ENCODE data around the gene CFAP251.
"Not testable (repeated sequence)": the region's sequence is repeated elsewhere in the genome, so short reads cannot be mapped to it uniquely, and the experiment has no call there.

Gene CFAP251

GRCh38 chr12:121980191-121980891, 61.9 kb downstream of the CFAP251 start:
- no peak for FAIRE-seq

DNA sequence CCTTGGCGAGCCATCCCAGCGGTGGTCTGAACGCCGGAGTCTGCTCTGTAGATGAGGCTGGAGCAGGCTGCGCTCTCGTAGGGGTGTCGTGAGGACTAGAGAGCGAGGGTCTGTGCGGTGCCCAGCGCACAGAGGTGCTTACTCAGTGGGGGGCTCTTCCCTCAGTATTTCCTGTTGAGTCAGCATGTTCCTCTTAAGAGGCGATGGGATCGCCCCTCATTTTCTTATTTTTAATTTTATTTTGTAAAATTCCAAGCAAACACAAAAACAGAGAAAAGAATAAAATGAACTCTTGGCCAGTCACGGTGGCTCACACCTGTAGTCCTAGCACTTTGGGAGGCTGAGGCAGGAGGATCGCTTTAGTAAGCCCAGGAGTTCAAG, 62.5 kb downstream of the CFAP251 start:
- FAIRE-seq: no peak

DNA sequence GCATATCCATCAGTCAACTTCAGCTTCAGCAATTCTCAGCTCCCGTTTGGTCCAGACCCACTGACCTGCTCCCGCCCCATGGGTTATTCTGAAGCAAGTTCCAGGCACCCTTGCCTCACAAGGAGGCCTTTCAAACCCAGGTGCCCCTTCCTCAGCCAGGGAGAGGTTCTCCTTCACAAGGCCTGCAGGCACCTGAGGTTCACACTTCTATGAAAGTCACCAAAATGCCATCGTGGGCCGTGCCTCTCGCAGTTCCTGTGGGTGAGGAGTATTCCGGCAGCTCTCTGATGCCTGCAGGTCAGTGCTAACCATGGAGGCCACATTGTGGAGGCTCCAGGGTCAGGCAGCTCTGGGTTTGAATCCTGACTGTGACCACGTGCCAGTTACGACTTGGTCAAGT, 63.1 kb downstream of the CFAP251 start:
- FAIRE-seq: no peak

DNA sequence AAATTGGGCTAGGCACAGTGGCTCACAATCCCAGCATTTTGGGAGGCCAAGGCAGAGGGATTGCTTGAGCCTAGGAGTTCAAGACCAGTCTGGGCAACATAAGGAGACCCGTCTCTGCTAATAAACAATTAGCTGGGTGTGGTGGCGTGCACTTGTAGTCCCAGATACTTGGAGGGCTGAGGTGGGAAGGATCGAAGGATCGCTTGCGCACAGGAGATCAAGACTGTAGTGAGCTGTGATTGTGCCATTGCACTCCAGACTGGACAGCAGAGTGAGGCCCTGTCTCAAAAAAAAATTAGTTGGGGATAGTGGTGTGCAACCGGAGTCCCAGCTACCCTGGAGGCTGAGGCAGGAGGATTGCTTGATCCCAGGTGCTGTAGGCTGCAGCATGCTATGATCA, 64.6 kb downstream of the CFAP251 start:
- no peak for FAIRE-seq

GRCh38 chr12:121983536-121984210, 65.3 kb downstream of the CFAP251 start:
- no peak for FAIRE-seq

- FAIRE-seq: no peak
Observed at GRCh38 chr12:121986489-121987245, 68.3 kb downstream of the CFAP251 start.

GRCh38 chr12:121988519-121988918, 70.1 kb downstream of the CFAP251 start:
- FAIRE-seq: not testable (repeated sequence)

DNA sequence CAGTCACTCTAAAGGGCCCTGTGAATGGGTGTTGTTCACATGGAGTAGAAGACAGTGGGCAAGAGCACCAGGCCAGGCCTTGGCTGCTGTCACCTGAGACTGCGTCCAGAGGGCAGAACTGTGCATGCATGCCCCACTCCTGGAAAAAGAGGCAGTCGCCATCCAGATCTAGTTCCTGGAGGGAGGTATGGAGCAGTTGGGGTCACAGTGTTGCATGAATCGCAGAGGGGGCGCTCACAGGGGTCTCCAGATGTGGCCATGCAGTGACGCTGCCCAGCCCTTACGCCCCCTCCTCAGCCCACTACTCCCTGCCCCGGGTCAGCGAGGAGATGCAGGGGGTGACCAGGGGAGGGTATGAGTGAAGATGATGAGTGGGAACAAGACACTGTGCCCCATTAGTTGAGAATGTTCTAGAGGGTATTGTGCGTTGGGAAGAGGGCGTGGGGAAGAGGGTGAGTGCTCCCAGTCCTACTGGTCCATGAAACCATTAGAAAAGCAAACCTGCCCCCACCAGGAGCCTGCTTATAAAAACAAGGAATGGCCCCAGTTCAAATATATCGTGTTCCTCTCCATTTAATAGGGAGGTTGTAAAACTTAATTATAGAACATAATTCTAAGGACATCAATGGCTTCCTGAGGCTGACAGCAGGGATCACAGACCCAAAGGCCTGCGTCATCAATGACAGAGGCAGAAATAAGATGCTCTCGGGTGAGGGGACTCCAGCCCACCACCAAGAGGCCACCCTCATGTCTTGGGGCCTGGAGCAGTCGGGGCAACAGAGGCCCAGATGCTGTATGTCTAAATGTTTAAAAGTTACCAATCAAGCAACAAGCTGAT, 71.1 kb downstream of the CFAP251 start:
- no peak for FAIRE-seq

DNA sequence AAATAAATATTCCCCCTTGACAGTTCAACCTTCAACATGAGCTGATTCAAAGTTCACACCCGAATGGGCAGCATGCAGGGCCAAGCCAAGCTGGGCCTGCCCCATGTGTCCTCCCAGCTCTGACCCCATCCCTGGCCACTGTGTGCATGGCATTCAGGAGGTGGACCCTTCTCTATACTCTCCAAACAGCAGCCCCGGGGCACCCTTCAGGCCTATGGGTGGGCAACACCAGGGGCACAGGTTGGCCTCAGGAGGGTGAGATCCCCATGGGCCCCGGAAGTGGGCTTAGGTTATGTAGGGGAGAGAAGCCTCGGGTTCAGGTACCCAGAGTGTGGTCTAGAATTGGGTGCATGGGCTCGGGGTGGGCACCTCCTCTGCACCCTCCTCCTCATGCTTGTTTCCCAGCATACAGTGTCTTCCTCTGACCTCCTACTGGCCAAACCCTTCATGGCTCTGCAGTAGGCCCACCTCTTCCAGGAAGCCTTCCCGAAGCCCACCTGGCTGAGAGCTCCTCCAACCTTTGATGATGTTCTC, 71.8 kb downstream of the CFAP251 start:
- no peak for FAIRE-seq

- FAIRE-seq: no peak
Observed at GRCh38 chr12:121990692-121991603, 72.6 kb downstream of the CFAP251 start.

GRCh38 chr12:121992059-121992879, 73.9 kb downstream of the CFAP251 start:
- no peak for FAIRE-seq

GRCh38 chr12:121996050-121996944, 77.9 kb downstream of the CFAP251 start:
- FAIRE-seq: no peak

GRCh38 chr12:121996945-121997612, 78.7 kb downstream of the CFAP251 start:
- FAIRE-seq: no peak

- FAIRE-seq: no peak
Observed at GRCh38 chr12:122001466-122002209, 83.2 kb downstream of the CFAP251 start.

- FAIRE-seq: no peak
Observed at GRCh38 chr12:122003651-122004611, 85.5 kb downstream of the CFAP251 start.

GRCh38 chr12:122004633-122005071, 86.3 kb downstream of the CFAP251 start:
- FAIRE-seq: no peak
